DOHH2 (cell line): ENCODE results near the gene CORO1A.

Experiments used
- H3F3A ChIP-seq: fragments of 200-600 bp; sonication (generic), shearing (Covaris generic); 2 replicates; pipeline ENCODE4 v1.6.0; 2016; ENCODE audit warnings: antibody characterized with exemption, mild to moderate bottlenecking; ENCODE audit not compliant: control insufficient read depth, insufficient read depth
- H3K27ac ChIP-seq: fragments of 200-600 bp; sonication (generic); 2 replicates; pipeline ENCODE4 v1.5.1; 2014; ENCODE audit warnings: low read depth, mild to moderate bottlenecking, low read length, moderate library complexity
- H3K27me3 ChIP-seq: fragments of 200-600 bp; sonication (generic); 2 replicates; pipeline ENCODE4 v1.6.1; 2014; ENCODE audit warnings: mild to moderate bottlenecking, low read length, mixed read lengths; ENCODE audit not compliant: control insufficient read depth
- H3K36me3 ChIP-seq: fragments of 200-600 bp; sonication (generic); 2 replicates; pipeline ENCODE4 v1.6.1; 2014; ENCODE audit warnings: mild to moderate bottlenecking, low read length, moderate library complexity, mixed read lengths; ENCODE audit not compliant: control insufficient read depth
- H3K4me1 ChIP-seq: fragments of 200-600 bp; sonication (generic); 2 replicates; pipeline ENCODE4 v1.6.1; 2014; ENCODE audit warnings: mild to moderate bottlenecking, low read length, mixed read lengths; ENCODE audit not compliant: control insufficient read depth
- H3K4me2 ChIP-seq: fragments of 200-600 bp; sonication (generic); 2 replicates; pipeline ENCODE4 v1.6.0; 2014; ENCODE audit warnings: mild to moderate bottlenecking, low read length, moderate library complexity
- H3K4me3 ChIP-seq: fragments of 200-600 bp; sonication (generic); 2 replicates; pipeline ENCODE4 v1.5.1; 2014; ENCODE audit warnings: mild to moderate bottlenecking, low read length, mixed read lengths
- H3K79me2 ChIP-seq: fragments of 200-600 bp; sonication (generic); 2 replicates; pipeline ENCODE4 v1.6.1; 2014; ENCODE audit warnings: mild to moderate bottlenecking, low read length, mixed read lengths; ENCODE audit not compliant: control insufficient read depth
- H3K9me2 ChIP-seq: fragments of 200-600 bp; sonication (generic); replicated peaks from 2 replicates; pipeline ENCODE4 v1.6.1; 2014; ENCODE audit warnings: mild to moderate bottlenecking, low read length, mixed read lengths; ENCODE audit not compliant: control insufficient read depth
- H3K9me3 ChIP-seq: fragments of 200-600 bp; sonication (generic); 2 replicates; pipeline ENCODE4 v1.6.1; 2014; ENCODE audit warnings: antibody characterized with exemption, low read length, mixed read lengths; ENCODE audit not compliant: control insufficient read depth, insufficient read depth
- H4K20me1 ChIP-seq: fragments of 200-600 bp; sonication (generic); 2 replicates; pipeline ENCODE4 v1.6.0; 2014; ENCODE audit warnings: low read depth, mild to moderate bottlenecking, antibody characterized with exemption, low read length, moderate library complexity; ENCODE audit not compliant: control insufficient read depth, insufficient read depth
- CTCF ChIP-seq: fragments of 200-600 bp; sonication (generic); IDR thresholded peaks from one replicate; pipeline ENCODE4 v1.5.1; 2014; ENCODE audit warnings: antibody characterized with exemption, mild to moderate bottlenecking, low read depth, low read length; ENCODE audit not compliant: poor library complexity, severe bottlenecking
- EZH2phosphoT487 ChIP-seq: fragments of 200-600 bp; sonication (generic); IDR thresholded peaks from 2 replicates; pipeline ENCODE4 v1.6.1; 2017; ENCODE audit warnings: borderline replicate concordance, mild to moderate bottlenecking, antibody characterized with exemption, low read length, moderate library complexity, mixed read lengths

Gene CORO1A

GRCh38 chr16:30147843-30148510, 35.4 kb upstream of the CORO1A start:
- TF ChIP-seq CTCF: no peak
- no peaks in the 10 kb centered on the region for H4K20me1 ChIP-seq
- H3K9me3 ChIP-seq: peaks cover 19% of the 10 kb centered on the region; the same call in 1 of the 2 replicates
- H3K27me3 ChIP-seq: no peaks in the 10 kb centered on the region
- H3K4me3 ChIP-seq: no peak overlapping the region
- peaks cover 3% of the 10 kb centered on the region; the same call in 1 of the 2 replicates for H3F3A ChIP-seq
- no peaks in the 10 kb centered on the region for H3K9me2 ChIP-seq
- no peaks in the 10 kb centered on the region for H3K36me3 ChIP-seq
- no peaks in the 10 kb centered on the region for H3K79me2 ChIP-seq
- H3K4me2 ChIP-seq: no peak overlapping the region
- no peak overlapping the region for H3K27ac ChIP-seq
- peaks cover 14% of the 10 kb centered on the region for H3K4me1 ChIP-seq

DNA sequence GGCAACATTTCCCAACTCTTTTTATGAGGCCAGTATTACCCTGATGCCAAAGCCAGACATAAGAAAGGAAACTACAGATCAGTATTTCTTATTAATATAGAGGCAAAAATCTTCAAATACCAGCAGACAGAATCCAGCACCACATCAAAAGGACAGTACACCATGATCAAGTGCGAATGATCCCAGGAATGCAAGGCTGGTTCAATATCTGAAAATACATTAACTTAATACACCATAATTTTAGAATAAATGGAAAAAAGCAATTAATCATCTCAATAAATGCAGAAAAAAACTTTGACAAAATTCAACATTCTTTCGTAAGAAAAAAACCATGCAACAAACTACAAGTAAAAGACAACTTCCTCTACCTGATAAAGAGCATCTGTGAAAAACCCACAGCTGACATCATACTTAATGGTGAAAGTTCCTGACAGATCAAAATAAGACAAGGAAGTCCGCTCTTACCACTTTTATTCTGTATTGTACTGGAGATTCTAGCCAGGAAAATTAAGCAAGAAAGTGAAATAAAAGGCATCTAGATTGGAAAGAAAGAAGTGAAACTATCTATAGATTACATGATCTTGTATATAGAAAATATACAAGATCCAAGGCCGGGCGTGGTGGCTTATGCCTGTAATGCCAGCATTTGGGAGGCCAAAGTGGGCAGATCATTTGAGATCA, 34.0 kb upstream of the CORO1A start:
- Histone ChIP-seq H3K9me2 (no peaks in the 10 kb centered on the region), H3K4me1 (peaks cover 9% of the 10 kb centered on the region), H4K20me1 (no peaks in the 10 kb centered on the region), H3K27ac (no peak overlapping the region), H3K36me3 (no peaks in the 10 kb centered on the region), H3F3A (no peaks in the 10 kb centered on the region; the same call in 1 of the 2 replicates), H3K4me3 (no peak overlapping the region), H3K27me3 (no peaks in the 10 kb centered on the region), H3K79me2 (no peaks in the 10 kb centered on the region), H3K4me2 (no peak overlapping the region), H3K9me3 (peaks cover 19% of the 10 kb centered on the region; the same call in 1 of the 2 replicates)
- TF ChIP-seq EZH2phosphoT487 (no peak), CTCF (no peak)

- H3K9me2 ChIP-seq: no peaks in the 10 kb centered on the region
- TF ChIP-seq CTCF (no peak), EZH2phosphoT487 (no peak)
- no peaks in the 10 kb centered on the region for H3F3A ChIP-seq
- H3K4me1 ChIP-seq: peaks cover 9% of the 10 kb centered on the region
- H3K4me3 ChIP-seq: no peak overlapping the region
- H3K36me3 ChIP-seq: no peaks in the 10 kb centered on the region
- no peaks in the 10 kb centered on the region for H4K20me1 ChIP-seq
- no peaks in the 10 kb centered on the region for H3K27me3 ChIP-seq
- no peak overlapping the region for H3K27ac ChIP-seq
- H3K9me3 ChIP-seq: peaks cover 19% of the 10 kb centered on the region; the same call in 1 of the 2 replicates
- H3K79me2 ChIP-seq: no peaks in the 10 kb centered on the region
- H3K4me2 ChIP-seq: no peak overlapping the region; the same call in 1 of the 2 replicates
Observed at GRCh38 chr16:30151091-30151490, 32.3 kb upstream of the CORO1A start.
